Measurements from ENCODE around the gene TMEM151B. TPM values are rescaled to one million over a fixed set of nuclear protein-coding genes. Genes with fewer than 3 reads are reported as not detected.

The TMEM151B gene
- total RNA-seq, 1 experiment from 2014 or later = not detected

DNA sequence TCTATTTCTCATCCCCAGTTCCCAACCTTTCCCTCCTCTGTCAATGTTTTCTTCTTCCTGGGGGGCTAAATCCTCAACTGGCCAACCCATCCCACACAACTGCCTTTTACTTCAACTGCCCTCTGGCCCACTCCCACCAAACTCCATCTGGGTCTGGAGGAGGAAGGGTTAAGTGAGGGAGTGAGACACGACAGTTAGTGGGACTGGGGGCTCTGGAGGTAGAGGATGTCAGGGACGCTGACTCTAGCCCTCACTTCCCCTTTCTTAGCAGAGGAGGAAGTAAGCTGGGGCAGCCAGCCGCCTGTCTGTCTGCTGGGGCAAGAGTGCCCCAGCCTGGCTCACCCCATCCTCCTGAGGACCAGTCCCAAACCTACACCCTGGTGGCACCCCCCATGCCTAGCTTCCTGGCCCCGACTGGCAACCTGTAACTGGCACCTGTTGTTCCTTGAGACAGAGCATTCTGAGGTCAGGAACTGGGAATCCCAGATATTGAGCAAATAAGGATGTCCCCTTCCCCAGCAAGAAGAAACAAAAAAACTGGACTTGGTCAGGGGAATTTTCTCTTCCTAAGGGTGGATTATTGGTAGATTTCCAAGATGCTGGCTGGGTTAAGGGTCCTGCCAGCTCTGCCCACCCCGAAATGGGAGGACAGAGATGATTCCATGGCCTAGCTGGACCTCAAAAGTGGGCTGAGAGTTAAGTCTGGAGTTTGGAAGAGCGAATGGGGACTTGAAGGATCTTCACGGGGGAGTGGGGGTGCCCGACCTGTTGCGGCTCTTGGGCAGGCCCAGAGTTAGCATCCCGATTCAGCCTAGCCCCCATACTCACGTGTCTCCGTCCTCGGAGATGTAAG is 5.9 kb upstream of the TMEM151B start:
- BruUV-seq (replicated peaks) = TSS peak; percentile 75
- DNase-seq (ENCODE audit: low read depth, low spot score) (no peak), ATAC-seq (no peak)
- Histone ChIP-seq H3K79me2 (ENCODE audit: insufficient read depth, low read length) (peaks cover 25% of the 10 kb centered on the region; the same call in 1 of the 2 replicates), H3K27ac (ENCODE audit: low read depth, low read length) (peak overlapping the region; percentile 79), H3K4me3 (replicated peaks in 1 of 2; ENCODE audit: low read depth in 1 of 2, low read length in 2 of 2) (peak overlapping the region; percentile 88 to 92), H3K36me3 (ENCODE audit: control insufficient read depth in 1 of 2, insufficient read depth in 2 of 2, low read length in 2 of 2) (peaks cover 2 to 10% of the 10 kb centered on the region in 2 experiments; a peak in 2 of 4 replicates), H2AFZ (ENCODE audit: low read depth, low read length, poor library complexity, severe bottlenecking) (no peak overlapping the region), H3K4me1 (ENCODE audit: control insufficient read depth in 1 of 2, insufficient read depth in 2 of 2, low read length in 2 of 2) (peaks cover 7 to 26% of the 10 kb centered on the region in 2 experiments), H3K27me3 (ENCODE audit: insufficient read depth, low read length) (no peaks in the 10 kb centered on the region), H3K9me3 (ENCODE audit: control insufficient read depth in 1 of 2, insufficient read depth in 1 of 2, low read depth in 1 of 2, low read length in 2 of 2) (no peaks in the 10 kb centered on the region), H3K9ac (ENCODE audit: low read length) (peak overlapping the region; percentile 88), H3K4me2 (ENCODE audit: low read length) (peak overlapping the region; percentile 99), H3K9me2 (ENCODE audit: insufficient read depth) (no peaks in the 10 kb centered on the region), H4K20me1 (ENCODE audit: insufficient read depth) (no peaks in the 10 kb centered on the region)
- intact Hi-C loops (cut with micrococcal nuclease) = loop anchor here (5.0 kb wide), 1 partner anchor 193 kb away; no protein-coding TSS in a partner anchor
- CTCF ChIA-PET = interaction anchor here (1.1 to 1.5 kb wide), 3 partner anchors 9 to 168 kb away, joined by 3 to 5 read pairs (median 3); no protein-coding TSS in a partner anchor
- POLR2A ChIA-PET = interaction anchor here (0.7 to 1.6 kb wide), 2 partner anchors 8 to 10 kb away, joined by 3 read pairs; no protein-coding TSS in a partner anchor
- TF ChIP-seq TCF7L2 (IDR thresholded peaks at IDR 0.05; ENCODE audit: borderline replicate concordance, extremely low read depth, insufficient read depth, insufficient read length) (no peak), FOSL1 (IDR thresholded peaks at IDR 0.05; ENCODE audit: low read depth) (no peak), YY1 (IDR thresholded peaks at IDR 0.05; ENCODE audit: extremely low read depth, insufficient replicate concordance, low read depth, low read length) (no peak), RAD21 (IDR thresholded peaks at IDR 0.05; ENCODE audit: low read depth) (no peak; the same call in 1 of the 2 replicates), ELF1 (IDR thresholded peaks at IDR 0.05; ENCODE audit: borderline replicate concordance, low read depth) (no peak)
- TF ChIP-seq, protein P1, sequence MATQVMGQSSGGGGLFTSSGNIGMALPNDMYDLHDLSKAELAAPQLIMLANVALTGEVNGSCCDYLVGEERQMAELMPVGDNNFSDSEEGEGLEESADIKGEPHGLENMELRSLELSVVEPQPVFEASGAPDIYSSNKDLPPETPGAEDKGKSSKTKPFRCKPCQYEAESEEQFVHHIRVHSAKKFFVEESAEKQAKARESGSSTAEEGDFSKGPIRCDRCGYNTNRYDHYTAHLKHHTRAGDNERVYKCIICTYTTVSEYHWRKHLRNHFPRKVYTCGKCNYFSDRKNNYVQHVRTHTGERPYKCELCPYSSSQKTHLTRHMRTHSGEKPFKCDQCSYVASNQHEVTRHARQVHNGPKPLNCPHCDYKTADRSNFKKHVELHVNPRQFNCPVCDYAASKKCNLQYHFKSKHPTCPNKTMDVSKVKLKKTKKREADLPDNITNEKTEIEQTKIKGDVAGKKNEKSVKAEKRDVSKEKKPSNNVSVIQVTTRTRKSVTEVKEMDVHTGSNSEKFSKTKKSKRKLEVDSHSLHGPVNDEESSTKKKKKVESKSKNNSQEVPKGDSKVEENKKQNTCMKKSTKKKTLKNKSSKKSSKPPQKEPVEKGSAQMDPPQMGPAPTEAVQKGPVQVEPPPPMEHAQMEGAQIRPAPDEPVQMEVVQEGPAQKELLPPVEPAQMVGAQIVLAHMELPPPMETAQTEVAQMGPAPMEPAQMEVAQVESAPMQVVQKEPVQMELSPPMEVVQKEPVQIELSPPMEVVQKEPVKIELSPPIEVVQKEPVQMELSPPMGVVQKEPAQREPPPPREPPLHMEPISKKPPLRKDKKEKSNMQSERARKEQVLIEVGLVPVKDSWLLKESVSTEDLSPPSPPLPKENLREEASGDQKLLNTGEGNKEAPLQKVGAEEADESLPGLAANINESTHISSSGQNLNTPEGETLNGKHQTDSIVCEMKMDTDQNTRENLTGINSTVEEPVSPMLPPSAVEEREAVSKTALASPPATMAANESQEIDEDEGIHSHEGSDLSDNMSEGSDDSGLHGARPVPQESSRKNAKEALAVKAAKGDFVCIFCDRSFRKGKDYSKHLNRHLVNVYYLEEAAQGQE (IDR thresholded peaks at IDR 0.05; ENCODE audit: low read depth) = no peak
- TF ChIP-seq, protein P2, sequence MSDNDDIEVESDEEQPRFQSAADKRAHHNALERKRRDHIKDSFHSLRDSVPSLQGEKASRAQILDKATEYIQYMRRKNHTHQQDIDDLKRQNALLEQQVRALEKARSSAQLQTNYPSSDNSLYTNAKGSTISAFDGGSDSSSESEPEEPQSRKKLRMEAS (IDR thresholded peaks at IDR 0.05) = peak; percentile 41; the same call in 1 of the 2 replicates
- TF ChIP-seq, protein P3, sequence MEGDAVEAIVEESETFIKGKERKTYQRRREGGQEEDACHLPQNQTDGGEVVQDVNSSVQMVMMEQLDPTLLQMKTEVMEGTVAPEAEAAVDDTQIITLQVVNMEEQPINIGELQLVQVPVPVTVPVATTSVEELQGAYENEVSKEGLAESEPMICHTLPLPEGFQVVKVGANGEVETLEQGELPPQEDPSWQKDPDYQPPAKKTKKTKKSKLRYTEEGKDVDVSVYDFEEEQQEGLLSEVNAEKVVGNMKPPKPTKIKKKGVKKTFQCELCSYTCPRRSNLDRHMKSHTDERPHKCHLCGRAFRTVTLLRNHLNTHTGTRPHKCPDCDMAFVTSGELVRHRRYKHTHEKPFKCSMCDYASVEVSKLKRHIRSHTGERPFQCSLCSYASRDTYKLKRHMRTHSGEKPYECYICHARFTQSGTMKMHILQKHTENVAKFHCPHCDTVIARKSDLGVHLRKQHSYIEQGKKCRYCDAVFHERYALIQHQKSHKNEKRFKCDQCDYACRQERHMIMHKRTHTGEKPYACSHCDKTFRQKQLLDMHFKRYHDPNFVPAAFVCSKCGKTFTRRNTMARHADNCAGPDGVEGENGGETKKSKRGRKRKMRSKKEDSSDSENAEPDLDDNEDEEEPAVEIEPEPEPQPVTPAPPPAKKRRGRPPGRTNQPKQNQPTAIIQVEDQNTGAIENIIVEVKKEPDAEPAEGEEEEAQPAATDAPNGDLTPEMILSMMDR (IDR thresholded peaks at IDR 0.05 in 2 of 3, conservative IDR thresholded peaks at IDR 0.05 in 1 of 3; ENCODE audit: borderline replicate concordance in 1 of 3, insufficient read depth in 1 of 3, low read depth in 2 of 3, low read length in 2 of 3) = no peak
- TF ChIP-seq, protein P4, sequence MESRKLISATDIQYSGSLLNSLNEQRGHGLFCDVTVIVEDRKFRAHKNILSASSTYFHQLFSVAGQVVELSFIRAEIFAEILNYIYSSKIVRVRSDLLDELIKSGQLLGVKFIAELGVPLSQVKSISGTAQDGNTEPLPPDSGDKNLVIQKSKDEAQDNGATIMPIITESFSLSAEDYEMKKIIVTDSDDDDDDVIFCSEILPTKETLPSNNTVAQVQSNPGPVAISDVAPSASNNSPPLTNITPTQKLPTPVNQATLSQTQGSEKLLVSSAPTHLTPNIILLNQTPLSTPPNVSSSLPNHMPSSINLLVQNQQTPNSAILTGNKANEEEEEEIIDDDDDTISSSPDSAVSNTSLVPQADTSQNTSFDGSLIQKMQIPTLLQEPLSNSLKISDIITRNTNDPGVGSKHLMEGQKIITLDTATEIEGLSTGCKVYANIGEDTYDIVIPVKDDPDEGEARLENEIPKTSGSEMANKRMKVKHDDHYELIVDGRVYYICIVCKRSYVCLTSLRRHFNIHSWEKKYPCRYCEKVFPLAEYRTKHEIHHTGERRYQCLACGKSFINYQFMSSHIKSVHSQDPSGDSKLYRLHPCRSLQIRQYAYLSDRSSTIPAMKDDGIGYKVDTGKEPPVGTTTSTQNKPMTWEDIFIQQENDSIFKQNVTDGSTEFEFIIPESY (IDR thresholded peaks at IDR 0.05; ENCODE audit: extremely low read depth, insufficient replicate concordance, low read length) = no peak
- RAD21 ChIA-PET (ENCODE audit: low non-redundant PET in 1 of 2, low total read pairs in 2 of 2, uncharacterized antibody in 2 of 2, unreplicated experiment in 2 of 2) = no interaction called here

Measured in HCT116 (cell line).